NCI-H82 treated with DMSO at 0.1 percent for 48 hours (cell line): Measurements from ENCODE around the gene SCN5A.
"Not testable (repeated sequence)": the region's sequence is repeated elsewhere in the genome, so short reads cannot be mapped to it uniquely, and the experiment has no call there.

Experiments
- DNase-seq: peaks from one replicate; lab custom pipeline; 2025; ENCODE audit not compliant: unreplicated experiment; lab: John Stamatoyannopoulos, UW

SCN5A gene

GRCh38 chr3:38580450-38581382, 68.8 kb downstream of the SCN5A start:
- no peak for DNase-seq

DNA sequence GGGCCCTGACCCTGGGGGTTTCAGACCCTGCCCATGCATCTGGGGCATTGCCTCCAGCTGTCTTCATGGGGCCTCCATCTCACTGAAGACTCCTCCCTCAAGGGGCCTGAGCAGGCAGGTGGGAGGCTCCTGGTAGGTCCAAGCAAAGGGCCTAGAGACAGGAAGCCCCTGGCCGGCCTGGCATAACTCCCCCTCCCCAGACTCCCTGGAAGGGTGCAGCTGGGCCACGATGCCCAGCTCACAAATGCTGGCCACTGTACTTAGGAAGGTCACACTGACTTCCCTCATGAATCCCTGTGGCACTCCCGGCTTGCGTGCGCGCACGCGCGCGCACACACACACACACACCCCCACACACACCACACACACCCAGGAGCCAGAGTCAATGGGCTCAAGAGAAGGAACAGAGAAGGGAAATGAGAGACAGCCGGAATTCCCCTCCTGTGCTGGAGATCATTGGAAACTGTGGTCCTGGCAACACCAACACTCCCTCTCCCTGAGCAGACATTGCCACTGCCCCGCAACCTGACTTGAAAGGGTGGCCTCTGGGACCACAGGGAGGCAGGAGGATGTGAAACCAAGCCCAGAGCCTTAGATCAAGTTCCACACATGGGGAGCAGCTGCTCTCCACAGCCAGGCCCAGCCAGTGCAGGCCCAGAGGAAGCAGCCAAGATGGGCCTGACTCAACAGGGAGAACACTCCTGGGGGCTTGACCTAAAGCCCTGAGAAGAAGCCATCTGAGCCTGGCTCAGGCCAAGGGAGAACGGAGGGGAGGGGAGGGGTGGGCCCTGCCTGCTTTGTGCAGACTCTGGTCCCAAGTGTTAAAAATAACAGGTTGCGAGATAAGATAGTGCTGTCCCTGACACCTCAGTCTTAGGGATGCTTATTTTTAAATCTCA, 69.7 kb downstream of the SCN5A start:
- DNase-seq: no peak

GRCh38 chr3:38579141-38579540, 70.3 kb downstream of the SCN5A start:
- no peak for DNase-seq

- DNase-seq: no peak
Measured at GRCh38 chr3:38578551-38578950, 70.9 kb downstream of the SCN5A start.

- DNase-seq: no peak
Measured at GRCh38 chr3:38578081-38578475, 71.4 kb downstream of the SCN5A start.

- no peak for DNase-seq
Measured at GRCh38 chr3:38577371-38578080, 72.0 kb downstream of the SCN5A start.

- DNase-seq: no peak
Measured at GRCh38 chr3:38576526-38577370, 72.7 kb downstream of the SCN5A start.

- DNase-seq: no peak
Measured at GRCh38 chr3:38576131-38576525, 73.4 kb downstream of the SCN5A start.

- DNase-seq: no peak
Measured at GRCh38 chr3:38575279-38575843, 74.1 kb downstream of the SCN5A start.

DNA sequence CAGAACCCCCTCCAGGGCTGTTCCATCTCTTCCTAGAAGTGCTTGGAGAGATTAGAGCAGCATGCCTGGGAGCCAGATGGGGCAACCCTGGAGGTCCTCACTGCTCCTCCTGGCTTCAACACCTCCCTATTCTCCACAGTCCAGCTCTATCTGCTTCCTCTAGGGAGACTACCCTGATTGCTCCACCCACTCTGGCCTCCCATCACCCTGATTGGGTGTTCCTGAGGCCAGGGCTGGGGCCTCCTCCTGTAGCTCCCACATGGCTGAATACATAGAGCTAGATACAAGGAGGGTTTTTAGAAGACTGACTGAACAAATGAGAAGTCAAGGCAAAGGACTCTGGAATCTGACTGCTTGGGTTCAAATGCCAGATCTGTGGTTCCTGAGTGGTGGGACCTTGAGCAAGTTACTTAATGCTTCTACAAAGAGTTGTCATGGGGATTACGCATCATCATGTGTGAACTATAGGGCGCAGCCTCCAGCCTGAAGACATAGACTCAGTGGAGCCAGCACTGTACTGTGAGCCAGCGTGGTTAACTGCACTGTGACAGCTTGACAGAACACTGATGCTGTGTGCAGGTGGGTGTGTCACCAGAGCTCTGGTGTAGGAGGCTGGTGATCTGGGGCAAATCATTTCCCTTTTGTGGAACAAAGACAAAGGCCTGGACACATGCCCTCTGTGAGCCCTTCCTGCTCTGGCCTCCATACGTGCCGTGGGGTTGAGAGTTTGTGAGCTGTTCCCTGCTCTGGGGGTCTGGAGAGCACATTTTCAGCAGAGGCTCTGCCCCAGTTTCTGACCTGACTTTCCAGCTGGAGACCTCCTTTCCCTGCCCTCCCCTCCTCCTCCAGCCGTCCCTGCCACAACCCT, 74.8 kb downstream of the SCN5A start:
- DNase-seq: no peak

DNA sequence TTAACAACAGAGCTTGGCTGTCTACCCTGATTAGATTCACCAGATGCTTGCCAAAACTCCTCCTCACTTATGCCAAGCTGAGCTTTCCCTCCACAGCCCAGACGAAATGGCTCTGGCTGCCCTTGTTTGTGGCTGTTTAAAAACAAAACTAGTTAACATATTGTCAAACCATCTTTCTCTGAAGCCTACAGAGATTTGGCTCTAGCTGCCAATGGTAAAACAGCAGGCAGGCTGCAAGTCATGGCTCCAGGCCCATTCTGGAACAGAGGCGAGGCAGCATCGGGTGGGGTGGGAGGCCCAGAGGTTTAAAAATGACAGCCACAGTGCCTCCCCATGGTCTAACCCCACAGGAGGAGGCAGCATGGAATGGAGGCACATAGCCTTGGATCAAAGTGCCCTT, 75.9 kb downstream of the SCN5A start:
- DNase-seq: no peak

DNA sequence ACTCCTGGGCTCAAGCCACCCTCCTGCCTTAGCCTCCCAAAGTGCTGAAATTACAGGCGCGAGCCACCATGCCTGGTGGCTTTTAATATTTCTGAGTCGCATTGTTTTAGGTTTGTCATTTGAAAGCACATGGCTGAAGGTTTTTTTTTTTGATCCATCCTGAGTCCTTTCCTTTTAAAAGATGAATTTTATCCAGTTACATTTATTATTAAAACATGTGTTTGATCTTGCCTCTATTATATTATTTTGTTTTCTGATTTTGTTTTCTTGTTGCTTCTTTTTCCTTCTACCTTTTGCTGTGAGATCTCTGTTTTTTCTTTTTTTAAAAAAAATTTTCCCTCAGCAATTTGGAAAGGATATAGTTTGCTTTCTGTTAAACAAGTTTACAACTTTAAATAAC, 76.4 kb downstream of the SCN5A start:
- no peak for DNase-seq

GRCh38 chr3:38567498-38567897, 82.0 kb downstream of the SCN5A start:
- no peak for DNase-seq

DNA sequence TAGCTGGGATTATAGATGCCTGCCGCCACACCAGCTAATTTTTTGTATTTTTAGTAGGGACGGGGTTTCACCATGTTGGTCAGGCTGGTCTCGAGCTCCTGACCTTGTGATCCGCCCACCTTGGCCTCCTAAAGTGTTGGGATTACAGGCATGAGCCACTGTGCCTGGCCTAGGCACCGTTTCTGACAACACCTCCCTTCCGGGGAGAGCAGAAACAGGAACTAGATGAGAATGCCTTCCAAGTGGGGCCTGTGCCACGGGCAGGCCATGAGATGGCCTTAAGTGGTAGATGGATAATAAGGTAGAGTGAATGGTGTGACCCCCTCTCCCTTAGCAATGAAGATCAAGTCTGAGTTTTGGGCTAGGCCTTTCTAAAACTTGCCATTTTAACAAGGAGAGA, 82.7 kb downstream of the SCN5A start:
- not testable (repeated sequence) for DNase-seq

GRCh38 chr3:38566215-38566528, 83.3 kb downstream of the SCN5A start:
- DNase-seq: no peak

GRCh38 chr3:38565339-38566214, 83.9 kb downstream of the SCN5A start:
- DNase-seq: no peak

DNA sequence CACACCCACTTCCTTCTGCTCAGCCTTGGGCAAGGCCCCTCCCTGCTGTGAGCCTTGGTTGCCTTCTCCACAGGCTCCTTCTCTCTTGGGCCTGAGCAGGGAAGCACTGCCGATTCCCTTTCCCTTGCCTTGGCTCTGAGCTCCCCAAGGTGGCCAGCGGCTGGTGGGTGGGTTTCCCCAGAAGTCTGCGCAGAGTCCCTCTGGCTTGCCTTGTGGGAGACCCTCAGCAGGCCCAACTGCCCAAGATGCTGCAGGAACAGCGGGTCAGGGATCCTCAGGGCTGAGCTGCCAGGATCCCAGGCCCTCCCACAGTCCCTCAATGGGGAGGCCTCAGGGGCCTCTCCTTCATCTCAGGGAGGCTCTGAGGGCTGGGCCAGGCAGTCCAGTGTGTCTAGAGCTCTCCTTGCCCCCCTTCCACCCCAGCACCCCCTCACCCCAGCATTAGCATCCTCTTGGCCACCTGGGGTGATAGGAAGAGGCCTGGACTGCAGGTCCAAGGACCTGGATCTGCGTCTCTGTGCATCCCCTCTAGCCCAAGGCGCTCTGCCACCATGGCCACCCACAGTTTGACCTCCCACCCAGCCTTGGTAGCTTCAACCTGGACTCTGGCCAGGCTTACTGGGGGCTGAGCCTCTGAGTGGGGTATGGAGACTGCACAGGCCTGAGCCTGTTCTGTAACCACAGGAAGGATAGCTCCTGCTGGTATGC, 84.7 kb downstream of the SCN5A start:
- DNase-seq: no peak

- no peak for DNase-seq
Measured at GRCh38 chr3:38563886-38564270, 85.6 kb downstream of the SCN5A start.
